HG03196 (cell line): ENCODE measurements around the gene USP49.

Source experiments
- ATAC-seq: cut with Tn5 transposase; IDR thresholded peaks from one replicate; pipeline ENCODE4 v1.9.1; 2021; ENCODE audit not compliant: unreplicated experiment

The USP49 gene

GRCh38 chr6:41931792-41932191, 36.6 kb upstream of the USP49 start:
- ATAC-seq: no peak

GRCh38 chr6:41929924-41930323, 34.7 kb upstream of the USP49 start:
- no peak for ATAC-seq

- no peak for ATAC-seq
Observed at GRCh38 chr6:41927253-41927652, 32.1 kb upstream of the USP49 start.

GRCh38 chr6:41922154-41922553, 27.0 kb upstream of the USP49 start:
- ATAC-seq: no peak

GRCh38 chr6:41921712-41921998, 26.5 kb upstream of the USP49 start:
- no peak for ATAC-seq

GRCh38 chr6:41920921-41921711, 25.9 kb upstream of the USP49 start, which contains the start of the genes BYSL and MED20:
BYSL (plus strand) TSS chr6:41921499; CDS start chr6:41921563, 64 bp downstream.
MED20 (minus strand) TSS chr6:41921139; CDS start chr6:41921018, 121 bp downstream.
- ATAC-seq: peak; percentile 87

- no peak for ATAC-seq
Observed at GRCh38 chr6:41917528-41917927, 22.4 kb upstream of the USP49 start.

- ATAC-seq: no peak
Observed at GRCh38 chr6:41914869-41915530, 19.8 kb upstream of the USP49 start.

- ATAC-seq: no peak
Observed at GRCh38 chr6:41914343-41914742, 19.2 kb upstream of the USP49 start.

DNA sequence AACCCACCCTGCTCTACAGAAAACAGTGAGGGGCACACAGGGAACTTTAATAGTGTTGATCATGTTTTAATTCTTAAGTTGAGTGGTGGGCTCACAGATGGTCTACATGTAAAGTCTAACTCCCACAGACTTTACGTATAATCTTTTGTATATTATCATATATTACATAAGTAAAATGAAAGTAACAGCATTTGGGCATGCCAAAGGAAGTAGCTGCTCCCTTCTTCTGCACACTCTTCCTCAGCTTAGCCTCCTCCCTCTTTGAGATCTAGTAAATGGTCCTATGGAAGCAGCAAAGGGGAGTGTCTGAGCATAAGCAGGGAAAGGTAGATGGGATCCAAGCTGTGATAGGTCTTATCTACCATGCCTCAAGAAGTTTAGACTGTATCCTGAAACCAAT, 14.6 kb upstream of the USP49 start:
- ATAC-seq: no peak

DNA sequence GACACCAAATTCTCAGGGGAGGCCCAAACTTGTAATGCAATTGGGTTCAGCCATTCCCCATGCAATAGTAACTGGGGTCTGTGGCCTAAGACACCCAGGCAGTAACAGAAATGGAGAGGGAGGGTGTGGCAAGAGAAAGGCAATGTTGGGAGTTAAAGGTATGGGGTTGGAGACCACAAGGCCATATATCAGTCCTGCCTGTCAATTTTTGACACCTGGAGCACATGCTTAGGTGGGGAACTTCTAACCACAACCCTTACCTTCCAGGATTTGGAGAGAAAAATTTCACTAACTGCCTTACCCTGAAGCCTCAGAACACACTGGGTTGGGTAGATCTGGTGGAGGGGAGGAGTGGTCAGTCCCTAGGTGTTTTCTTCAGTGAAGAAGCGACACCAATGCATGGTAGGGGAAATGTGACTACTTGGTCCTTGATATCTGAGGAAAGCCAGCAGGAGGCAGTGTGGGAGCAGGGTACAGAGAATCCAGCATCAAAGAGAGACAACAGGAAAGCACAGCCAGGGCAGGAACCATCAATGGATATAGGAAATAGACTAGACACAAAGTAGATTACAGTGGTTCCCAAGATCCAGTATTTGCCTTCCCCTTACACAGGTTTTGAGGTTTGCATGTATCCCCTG, 6.8 kb upstream of the USP49 start:
- no peak for ATAC-seq

GRCh38 chr6:41900861-41901260, 5.7 kb upstream of the USP49 start:
- ATAC-seq: no peak

DNA sequence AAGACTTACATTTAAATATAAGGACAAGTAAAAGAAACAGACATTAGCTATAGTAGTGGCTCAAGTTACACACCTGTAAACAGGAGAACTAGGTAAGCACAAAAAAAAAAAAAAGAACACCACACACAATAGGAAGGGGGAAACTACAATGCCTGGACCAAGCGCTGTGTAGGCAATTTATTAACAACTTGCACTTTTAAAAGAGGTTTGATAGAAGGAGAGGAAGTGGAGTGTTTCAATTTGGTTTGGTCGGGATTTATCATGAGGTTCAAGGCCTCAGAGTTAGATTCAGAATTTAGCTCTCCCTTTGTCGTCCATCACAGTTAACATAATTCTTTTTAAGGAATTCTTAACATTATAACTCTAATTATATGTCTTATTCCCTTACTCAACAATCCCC, 1.1 kb upstream of the USP49 start:
- no peak for ATAC-seq

- ATAC-seq: peak; percentile 32
Observed at GRCh38 chr6:41894366-41895299, 542 bp downstream of the USP49 start.

DNA sequence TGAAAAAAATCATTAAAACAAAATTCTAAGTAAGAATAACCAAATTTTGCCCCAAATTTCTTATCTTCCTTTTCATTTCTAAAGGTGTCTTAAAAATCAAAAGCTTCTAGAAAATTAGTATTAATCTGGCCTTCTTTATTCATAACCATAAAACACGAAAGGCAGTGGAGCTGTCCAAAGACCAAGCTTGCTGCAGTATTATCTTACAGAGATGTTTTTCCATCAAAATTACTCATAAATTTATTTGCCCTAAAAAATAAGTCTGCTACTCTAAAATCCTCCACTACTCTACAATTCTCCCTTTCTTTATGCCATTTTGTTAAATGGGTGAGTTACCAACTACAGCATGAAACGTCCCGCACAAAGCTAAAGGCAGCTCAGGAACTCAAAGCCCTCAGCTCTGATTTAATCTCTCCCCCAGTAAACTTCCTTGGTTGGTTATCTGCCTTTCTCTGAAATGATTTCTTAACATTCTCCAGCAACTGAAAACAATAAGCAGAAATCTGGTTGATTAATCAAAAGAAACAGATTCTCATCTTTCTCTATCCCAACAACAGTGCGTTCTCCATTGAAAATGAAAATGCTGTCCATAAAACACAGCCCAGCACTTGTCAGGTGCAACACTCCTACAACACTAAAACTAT, 2.1 kb downstream of the USP49 start:
- ATAC-seq: no peak

DNA sequence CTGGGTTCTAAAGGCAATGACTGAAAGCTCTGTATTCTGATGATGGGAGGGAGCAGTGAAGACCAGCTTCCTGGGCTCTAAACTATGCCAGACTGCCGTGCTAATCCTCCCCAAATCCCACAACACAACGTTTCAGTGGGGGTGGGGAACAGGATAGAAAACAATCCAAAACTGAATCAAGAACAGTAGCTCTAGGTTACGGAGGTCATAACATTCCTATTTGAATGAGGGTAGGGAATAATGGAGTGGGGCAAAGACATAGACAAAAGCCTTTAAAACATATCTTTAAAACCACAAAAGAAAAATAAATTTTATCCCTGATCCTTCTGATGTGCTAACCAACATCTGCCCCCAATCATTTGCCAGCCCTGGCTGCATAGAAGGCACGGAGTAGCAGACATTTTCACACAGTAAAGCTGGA, 7.8 kb downstream of the USP49 start:
- no peak for ATAC-seq

DNA sequence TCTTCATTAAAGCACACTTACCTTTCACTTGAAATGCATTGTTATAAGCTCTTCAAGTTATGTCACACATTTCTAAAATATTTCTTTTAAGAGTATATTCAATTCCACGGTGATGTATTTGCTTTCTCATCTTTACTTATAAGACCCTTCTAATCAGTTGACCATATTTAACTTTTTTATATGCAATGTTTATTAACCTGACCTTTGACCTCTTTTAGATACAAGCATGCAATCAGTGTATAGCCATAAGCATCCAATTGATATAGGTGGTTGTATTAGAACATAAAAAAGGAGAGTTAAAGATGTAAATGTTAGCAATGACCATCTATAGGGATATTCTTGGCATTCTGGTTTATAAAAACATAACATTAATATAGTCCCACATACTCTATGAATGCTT, 9.2 kb downstream of the USP49 start:
- no peak for ATAC-seq

- ATAC-seq: no peak
Observed at GRCh38 chr6:41884957-41885356, 10.2 kb downstream of the USP49 start.

DNA sequence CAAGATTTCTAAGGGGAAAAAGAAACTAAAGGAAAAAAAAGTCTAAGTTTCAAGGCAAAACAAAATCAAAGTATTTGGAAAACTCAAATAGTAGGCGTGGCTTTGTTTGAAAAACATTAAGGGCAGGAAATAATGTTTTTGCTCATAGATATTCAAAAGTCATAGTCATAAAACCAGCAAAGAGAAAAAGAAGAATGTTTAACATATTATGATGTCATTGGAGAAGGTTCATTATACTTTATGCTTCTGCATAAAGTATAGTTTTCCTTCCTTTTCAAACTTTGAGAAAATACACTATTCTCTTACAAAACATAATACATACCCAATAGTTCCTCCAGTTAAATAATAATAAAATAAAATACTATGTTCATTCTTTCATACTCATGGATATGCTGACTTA, 13.7 kb downstream of the USP49 start:
- no peak for ATAC-seq

GRCh38 chr6:41878961-41879405, 16.2 kb downstream of the USP49 start:
- no peak for ATAC-seq
